ENCODE data around the gene PHLDA3.

DNA sequence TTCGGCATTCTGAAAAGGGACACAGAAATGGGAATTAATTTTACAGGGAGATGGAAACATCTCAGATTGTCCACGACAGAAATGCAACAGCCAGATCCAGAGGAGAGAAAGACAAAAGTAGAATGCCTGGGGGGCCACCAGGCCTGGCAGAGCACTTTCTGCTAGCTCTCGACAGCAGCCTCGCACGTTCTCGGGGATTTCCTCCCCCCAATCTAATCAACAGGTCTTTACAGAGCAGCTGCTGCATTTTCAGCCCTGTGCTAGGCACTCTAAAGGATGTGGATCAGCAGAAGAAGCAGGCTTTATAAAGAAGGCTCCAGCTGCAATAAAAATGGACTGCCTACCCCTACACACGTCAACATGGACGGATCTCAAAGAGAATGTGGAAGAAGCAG lies 27.3 kb upstream of the PHLDA3 start:
- TF ChIP-seq, protein P1, sequence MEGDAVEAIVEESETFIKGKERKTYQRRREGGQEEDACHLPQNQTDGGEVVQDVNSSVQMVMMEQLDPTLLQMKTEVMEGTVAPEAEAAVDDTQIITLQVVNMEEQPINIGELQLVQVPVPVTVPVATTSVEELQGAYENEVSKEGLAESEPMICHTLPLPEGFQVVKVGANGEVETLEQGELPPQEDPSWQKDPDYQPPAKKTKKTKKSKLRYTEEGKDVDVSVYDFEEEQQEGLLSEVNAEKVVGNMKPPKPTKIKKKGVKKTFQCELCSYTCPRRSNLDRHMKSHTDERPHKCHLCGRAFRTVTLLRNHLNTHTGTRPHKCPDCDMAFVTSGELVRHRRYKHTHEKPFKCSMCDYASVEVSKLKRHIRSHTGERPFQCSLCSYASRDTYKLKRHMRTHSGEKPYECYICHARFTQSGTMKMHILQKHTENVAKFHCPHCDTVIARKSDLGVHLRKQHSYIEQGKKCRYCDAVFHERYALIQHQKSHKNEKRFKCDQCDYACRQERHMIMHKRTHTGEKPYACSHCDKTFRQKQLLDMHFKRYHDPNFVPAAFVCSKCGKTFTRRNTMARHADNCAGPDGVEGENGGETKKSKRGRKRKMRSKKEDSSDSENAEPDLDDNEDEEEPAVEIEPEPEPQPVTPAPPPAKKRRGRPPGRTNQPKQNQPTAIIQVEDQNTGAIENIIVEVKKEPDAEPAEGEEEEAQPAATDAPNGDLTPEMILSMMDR (IDR thresholded peaks at IDR 0.05), result no peak
- TF ChIP-seq POLR2A (IDR thresholded peaks at IDR 0.05) (no peak), EP300 (IDR thresholded peaks at IDR 0.05) (no peak)

Measured in sigmoid colon (tissue), 4 donors.